ENCODE data around the gene LILRA2.
A peak's percentile ranks its signal among the peaks of the same experiment; 100 is the strongest.
"Not testable (repeated sequence)": the region's sequence is repeated elsewhere in the genome, so short reads cannot be mapped to it uniquely, and the experiment has no call there.

The LILRA2 gene

GRCh38 chr19:54573330-54573872 lies at the start of gene LILRA2:
LILRA2 (plus strand) TSS chr19:54573790; CDS start chr19:54573879, 89 bp downstream.
- DNase-seq (ENCODE audit: low read depth), result no peak

GRCh38 chr19:54525636-54526035 lies 48.0 kb upstream of the LILRA2 start:
- no peak for DNase-seq (ENCODE audit: low read depth)

GRCh38 chr19:54526972-54527371 lies 46.6 kb upstream of the LILRA2 start:
- no peak for DNase-seq (ENCODE audit: low read depth)

GRCh38 chr19:54530866-54531265 lies 42.7 kb upstream of the LILRA2 start:
- no peak for DNase-seq (ENCODE audit: low read depth)

- peak; percentile 6 for DNase-seq (ENCODE audit: low read depth)
Measured at GRCh38 chr19:54532528-54532927, 41.1 kb upstream of the LILRA2 start.

- DNase-seq (ENCODE audit: low read depth), result no peak
Measured at GRCh38 chr19:54533476-54533875, 40.1 kb upstream of the LILRA2 start.

GRCh38 chr19:54534156-54534555 lies 39.4 kb upstream of the LILRA2 start:
- no peak for DNase-seq (ENCODE audit: low read depth)

- no peak for DNase-seq (ENCODE audit: low read depth)
Measured at GRCh38 chr19:54535601-54536000, 38.0 kb upstream of the LILRA2 start.

- DNase-seq (ENCODE audit: low read depth), result no peak
Measured at GRCh38 chr19:54536956-54537355, 36.6 kb upstream of the LILRA2 start.

GRCh38 chr19:54541712-54542111 lies 31.9 kb upstream of the LILRA2 start:
- DNase-seq (ENCODE audit: low read depth), result no peak

GRCh38 chr19:54548806-54549205 lies 24.8 kb upstream of the LILRA2 start:
- no peak for DNase-seq (ENCODE audit: low read depth)

- DNase-seq (ENCODE audit: low read depth), result no peak
Measured at GRCh38 chr19:54549224-54549623, 24.4 kb upstream of the LILRA2 start.

GRCh38 chr19:54551293-54551692 lies 22.3 kb upstream of the LILRA2 start:
- DNase-seq (ENCODE audit: low read depth), result no peak

GRCh38 chr19:54551950-54552912 lies 21.4 kb upstream of the LILRA2 start:
- DNase-seq (ENCODE audit: low read depth), result no peak

- DNase-seq (ENCODE audit: low read depth), result no peak
Measured at GRCh38 chr19:54552913-54553310, 20.7 kb upstream of the LILRA2 start.

- no peak for DNase-seq (ENCODE audit: low read depth)
Measured at GRCh38 chr19:54554006-54554405, 19.6 kb upstream of the LILRA2 start.

- DNase-seq (ENCODE audit: low read depth), result no peak
Measured at GRCh38 chr19:54554896-54555295, 18.7 kb upstream of the LILRA2 start.

GRCh38 chr19:54556194-54556593 lies 17.4 kb upstream of the LILRA2 start:
- no peak for DNase-seq (ENCODE audit: low read depth)

GRCh38 chr19:54558339-54558738 lies 15.3 kb upstream of the LILRA2 start:
- no peak for DNase-seq (ENCODE audit: low read depth)

GRCh38 chr19:54560881-54561385 lies 12.7 kb upstream of the LILRA2 start:
- DNase-seq (ENCODE audit: low read depth), result no peak

- no peak for DNase-seq (ENCODE audit: low read depth)
Measured at GRCh38 chr19:54561840-54562239, 11.8 kb upstream of the LILRA2 start.

- not testable (repeated sequence) for DNase-seq (ENCODE audit: low read depth)
Measured at GRCh38 chr19:54563206-54563605, 10.4 kb upstream of the LILRA2 start.

- no peak for DNase-seq (ENCODE audit: low read depth)
Measured at GRCh38 chr19:54570316-54570715, 3.3 kb upstream of the LILRA2 start.
